GM19467 (cell line): ENCODE results near the gene ZNF440.

Experiments used
- ATAC-seq: cut with Tn5 transposase; IDR thresholded peaks from one replicate; pipeline ENCODE4 v1.9.1; 2021; ENCODE audit warnings: mild to moderate bottlenecking, moderate library complexity; ENCODE audit not compliant: unreplicated experiment

Gene ZNF440

DNA sequence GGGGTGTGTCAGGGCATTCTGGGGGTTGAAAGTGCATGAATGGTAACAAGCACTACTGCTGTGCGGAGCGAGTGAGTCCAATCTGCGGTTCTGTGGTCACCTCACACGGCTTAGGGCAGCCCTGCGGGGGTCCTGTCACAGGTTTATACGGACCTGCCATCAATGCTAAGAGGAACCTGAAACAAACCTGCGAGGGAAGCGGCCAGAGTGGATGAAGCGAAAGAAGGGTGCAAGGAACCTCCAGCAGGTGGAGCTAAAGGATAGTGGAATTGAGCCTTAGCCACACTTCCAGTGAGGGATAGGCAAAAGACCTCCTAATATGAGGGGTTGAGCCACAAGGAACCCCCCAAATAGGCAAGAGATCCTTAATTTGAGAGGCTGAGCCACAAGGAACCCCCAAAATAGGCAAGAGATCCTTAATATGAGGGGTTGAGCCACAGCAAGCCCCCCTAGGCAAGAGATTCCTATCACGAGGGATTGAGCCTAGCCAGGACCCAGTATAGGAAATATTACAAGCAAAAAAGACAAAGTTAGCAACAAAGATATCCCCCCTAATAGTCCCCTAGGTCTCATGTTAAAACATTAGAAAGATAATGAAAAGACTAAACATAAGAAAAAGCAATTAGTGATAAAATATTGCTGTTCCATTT is 67.2 kb downstream of the ZNF440 start:
- ATAC-seq: no peak

DNA sequence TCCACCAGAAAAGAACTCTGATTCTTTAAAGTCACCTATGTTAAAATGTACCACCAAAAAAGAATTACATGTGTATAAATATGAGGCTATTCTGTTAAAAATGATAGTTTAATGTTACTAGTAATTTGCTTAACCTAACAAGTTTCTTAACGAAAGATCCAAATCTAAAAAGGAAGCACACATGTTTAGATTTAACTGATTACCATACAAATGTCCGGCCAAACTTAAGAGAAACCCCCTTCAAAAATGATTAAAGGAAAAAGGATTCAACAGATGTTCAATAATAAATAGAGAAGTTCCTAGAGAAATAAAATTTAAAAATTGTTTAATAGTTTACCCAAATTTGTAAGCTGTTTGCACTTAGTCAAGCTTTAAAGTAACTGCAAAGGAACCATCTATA is 68.5 kb downstream of the ZNF440 start:
- ATAC-seq: no peak
